Spinal cord (tissue), 10 donors: ENCODE results near the gene PIK3CB. TPM values are rescaled to one million over a fixed set of nuclear protein-coding genes. Genes with fewer than 3 reads are reported as not detected.
"Not testable (repeated sequence)": the region's sequence is repeated elsewhere in the genome, so short reads cannot be mapped to it uniquely, and the experiment has no call there.

ENCODE experiments used
- DNase-seq, 6 donors: peaks; one replicate each; pipeline versions ENCODE4 v3.0.0 to v3.0.0-alpha.2; 2013 to 2015; ENCODE audit warnings: low spot score in 6 of 6, low read depth in 4 of 6
- H3K27ac ChIP-seq: one replicate; pipeline ENCODE4 v1.5.1; 2013; ENCODE audit warnings: low read depth, low read length, control low read depth
- H3K27me3 ChIP-seq: one replicate; pipeline ENCODE4 v1.6.1; 2013; ENCODE audit warnings: low read length; ENCODE audit not compliant: control insufficient read depth, insufficient read depth
- H3K36me3 ChIP-seq: one replicate; pipeline ENCODE4 v1.6.1; 2013; ENCODE audit warnings: low read length; ENCODE audit not compliant: control insufficient read depth, insufficient read depth
- H3K4me1 ChIP-seq: one replicate; pipeline ENCODE4 v1.6.1; 2013; ENCODE audit warnings: low read length; ENCODE audit not compliant: control insufficient read depth, insufficient read depth
- H3K4me3 ChIP-seq: one replicate; pipeline ENCODE4 v1.5.1; 2013; ENCODE audit warnings: low read depth, low read length, control low read depth
- H3K9me3 ChIP-seq: one replicate; pipeline ENCODE4 v1.6.1; 2013; ENCODE audit warnings: low read length; ENCODE audit not compliant: control insufficient read depth, insufficient read depth
- WGBS: methylation state at CpG from one replicate; pipeline ENCODE4 v1.1.5; 2013; ENCODE audit warnings: missing lambda C conversion rate; ENCODE audit not compliant: insufficient coverage; 5-methylcytosine and 5-hydroxymethylcytosine counted together
- polyA plus RNA-seq, 2 donors: library from polyadenylated mRNA; unstranded; fragments of 120-200 nt; gene quantifications; one replicate each; pipeline ENCODE4 v1.2.1, GENCODE V29; 2013; ENCODE audit not compliant: insufficient read length in 2 of 2
- total RNA-seq, 2 donors: library from RNA; depleted of rRNA in 1 of 2; stranded (reverse); fragments of 120-200 nt in 1 of 2; fragments of >200 nt in 1 of 2; gene quantifications; one replicate each; pipeline versions ENCODE4 v1.2.3 to v1.2.4, GENCODE V29; 2013 to 2014
- donor health status: healthy.

The PIK3CB gene
- total and polyA plus RNA-seq, 4 donors = 23.5 to 76.6 (median 47.8) TPM

GRCh38 chr3:138691351-138691750 is 143.4 kb downstream of the PIK3CB start:
- Histone ChIP-seq H3K4me3 (no peak overlapping the region), H3K9me3 (no peaks in the 10 kb centered on the region), H3K4me1 (no peaks in the 10 kb centered on the region), H3K27ac (no peak overlapping the region), H3K36me3 (peaks cover 6% of the 10 kb centered on the region), H3K27me3 (no peaks in the 10 kb centered on the region)
- DNase-seq = no peak
- WGBS = no CpG with 5 or more reads among the region's 1 CpG

- H3K36me3 ChIP-seq = peaks cover 10% of the 10 kb centered on the region
- H3K27ac ChIP-seq = no peak overlapping the region
- no peaks in the 10 kb centered on the region for H3K4me1 ChIP-seq
- no peaks in the 10 kb centered on the region for H3K9me3 ChIP-seq
- no peak for DNase-seq
- no peak overlapping the region for H3K4me3 ChIP-seq
- H3K27me3 ChIP-seq = no peaks in the 10 kb centered on the region
Measured at GRCh38 chr3:138690036-138690435, 144.7 kb downstream of the PIK3CB start.

- no peaks in the 10 kb centered on the region for H3K4me1 ChIP-seq
- H3K27me3 ChIP-seq = no peaks in the 10 kb centered on the region
- no peak overlapping the region for H3K4me3 ChIP-seq
- peaks cover 10% of the 10 kb centered on the region for H3K36me3 ChIP-seq
- DNase-seq = peak in 1 of 6 donors; percentile 15
- no peaks in the 10 kb centered on the region for H3K9me3 ChIP-seq
- no peak overlapping the region for H3K27ac ChIP-seq
- WGBS = 100% methylated on average over 1 of the region's 5 CpGs
Measured at GRCh38 chr3:138688871-138689299, 145.8 kb downstream of the PIK3CB start.

- 100% methylated on average over 1 of the region's 1 CpG for WGBS
- DNase-seq = no peak
- H3K9me3 ChIP-seq = no peaks in the 10 kb centered on the region
- H3K36me3 ChIP-seq = peaks cover 16% of the 10 kb centered on the region
- no peaks in the 10 kb centered on the region for H3K4me1 ChIP-seq
- H3K4me3 ChIP-seq = no peak overlapping the region
- H3K27me3 ChIP-seq = no peaks in the 10 kb centered on the region
- H3K27ac ChIP-seq = no peak overlapping the region
Measured at GRCh38 chr3:138687236-138687635, 147.5 kb downstream of the PIK3CB start.

DNA sequence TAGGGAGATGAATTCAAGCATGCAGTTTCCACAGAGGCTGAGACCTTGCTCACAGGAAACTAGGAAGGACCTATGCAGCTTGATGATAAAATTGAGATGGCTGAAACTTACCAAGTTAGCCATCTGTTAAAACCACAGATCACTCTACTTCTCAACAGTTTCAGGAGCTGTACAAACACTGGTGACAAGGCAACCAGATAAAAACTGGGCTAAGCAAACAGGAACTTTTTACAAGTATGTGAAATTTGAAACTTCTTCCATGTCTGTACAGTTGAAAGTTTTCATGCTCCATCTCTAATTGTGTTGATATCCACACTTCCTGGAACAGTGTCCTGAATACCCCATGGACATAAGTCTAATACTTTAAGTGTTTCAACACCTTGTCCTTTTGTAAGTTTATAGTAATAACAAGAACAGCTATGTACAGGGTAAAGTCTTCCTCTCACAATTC is 147.9 kb downstream of the PIK3CB start:
- no peak overlapping the region for H3K27ac ChIP-seq
- DNase-seq = no peak

DNA sequence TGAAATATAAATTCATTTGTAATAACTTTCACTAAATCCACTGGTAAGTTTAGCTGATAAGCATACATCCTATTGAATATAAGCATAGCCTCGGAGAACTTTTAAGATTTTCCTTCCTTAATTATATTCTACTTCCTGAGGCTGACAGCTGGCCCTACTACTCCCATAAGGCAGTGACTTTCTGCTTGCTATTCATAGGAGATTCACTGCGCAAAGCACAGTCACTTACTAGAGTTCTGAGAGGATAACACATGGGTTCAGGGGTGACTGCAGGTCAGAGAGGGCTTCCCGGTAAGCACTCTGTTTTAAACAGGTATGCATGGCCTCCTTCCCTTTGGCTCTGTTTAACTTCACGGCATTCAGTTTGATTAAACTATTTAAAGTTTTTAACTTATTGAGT is 150.3 kb downstream of the PIK3CB start:
- 100% methylated on average over 1 of the region's 4 CpGs for WGBS
- no peaks in the 10 kb centered on the region for H3K27me3 ChIP-seq
- no peak for DNase-seq
- no peaks in the 10 kb centered on the region for H3K4me1 ChIP-seq
- no peak overlapping the region for H3K4me3 ChIP-seq
- peaks cover 26% of the 10 kb centered on the region for H3K36me3 ChIP-seq
- no peak overlapping the region for H3K27ac ChIP-seq
- H3K9me3 ChIP-seq = no peaks in the 10 kb centered on the region

More for the DNA sequence above, 147.9 kb downstream of the PIK3CB start:
- H3K4me1 ChIP-seq = no peaks in the 10 kb centered on the region
- no peaks in the 10 kb centered on the region for H3K27me3 ChIP-seq
- H3K9me3 ChIP-seq = no peaks in the 10 kb centered on the region
- peaks cover 16% of the 10 kb centered on the region for H3K36me3 ChIP-seq
- H3K4me3 ChIP-seq = no peak overlapping the region

GRCh38 chr3:138682648-138683047 is 152.1 kb downstream of the PIK3CB start:
- Histone ChIP-seq H3K4me3 (no peak overlapping the region), H3K9me3 (no peaks in the 10 kb centered on the region), H3K27me3 (no peaks in the 10 kb centered on the region), H3K4me1 (no peaks in the 10 kb centered on the region), H3K36me3 (peaks cover 23% of the 10 kb centered on the region), H3K27ac (no peak overlapping the region)
- DNase-seq = no peak

GRCh38 chr3:138681463-138682220 is 153.1 kb downstream of the PIK3CB start:
- H3K36me3 ChIP-seq = peaks cover 23% of the 10 kb centered on the region
- DNase-seq = no peak

DNA sequence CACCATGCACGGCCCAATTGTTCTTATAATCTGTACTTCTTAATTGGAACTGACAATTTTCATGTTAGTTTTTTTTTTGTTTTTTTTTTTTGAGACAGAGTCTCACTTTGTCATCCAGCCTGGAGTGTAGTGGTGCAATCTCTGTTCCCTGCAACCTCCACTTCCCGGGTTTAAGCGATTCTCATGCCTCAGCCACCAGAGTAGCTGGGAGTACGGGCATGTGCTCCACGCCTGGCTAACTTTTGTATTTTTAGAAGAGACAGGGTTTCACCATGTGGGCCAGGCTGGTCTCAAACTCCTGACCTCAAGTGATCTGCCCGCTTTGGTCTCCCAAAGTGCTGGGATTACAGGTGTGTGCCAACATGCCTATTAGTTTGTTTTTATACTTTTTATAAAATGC is 153.8 kb downstream of the PIK3CB start:
- DNase-seq, H3K4me3 ChIP-seq, H3K9me3 ChIP-seq, H3K27me3 ChIP-seq, H3K4me1 ChIP-seq, H3K27ac ChIP-seq: not testable (repeated sequence)
- peaks cover 22% of the 10 kb centered on the region for H3K36me3 ChIP-seq
- WGBS = 100% methylated on average over 1 of the region's 6 CpGs

More at GRCh38 chr3:138681463-138682220, 153.1 kb downstream of the PIK3CB start:
- no peaks in the 10 kb centered on the region for H3K27me3 ChIP-seq
- H3K9me3 ChIP-seq = peaks cover 3% of the 10 kb centered on the region
- no peaks in the 10 kb centered on the region for H3K4me1 ChIP-seq
- 73% methylated on average over 3 of the region's 5 CpGs for WGBS
- H3K27ac ChIP-seq = no peak overlapping the region
- H3K4me3 ChIP-seq = no peak overlapping the region

DNA sequence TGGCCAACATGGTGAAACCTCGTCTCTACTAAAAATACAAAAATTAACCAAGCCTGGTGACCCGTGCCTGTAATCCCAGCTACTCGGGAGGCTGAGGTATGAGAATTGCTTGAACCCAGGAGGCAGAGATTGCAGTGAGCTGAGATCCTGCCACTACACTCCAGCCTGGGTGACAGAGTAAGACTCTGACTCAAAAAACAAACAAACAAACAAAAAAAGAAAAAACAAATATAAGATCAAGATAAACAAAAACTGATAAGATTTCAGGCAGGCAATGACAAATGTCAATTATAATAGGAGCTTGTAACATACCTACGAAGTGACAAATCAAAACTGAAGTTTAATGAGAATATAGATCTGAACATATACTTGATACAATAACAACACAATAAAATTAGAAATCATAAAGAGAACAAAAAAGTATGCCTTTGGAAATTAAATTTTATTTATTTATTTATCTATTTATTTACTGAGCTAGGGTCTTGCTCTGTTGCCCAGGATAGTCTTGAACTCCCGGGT is 155.8 kb downstream of the PIK3CB start:
- no peak overlapping the region for H3K27ac ChIP-seq
- DNase-seq = no peak
- peaks cover 22% of the 10 kb centered on the region for H3K36me3 ChIP-seq
- peaks cover 6% of the 10 kb centered on the region for H3K9me3 ChIP-seq
- no peaks in the 10 kb centered on the region for H3K4me1 ChIP-seq
- no CpG with 5 or more reads among the region's 5 CpGs for WGBS
- no peak overlapping the region for H3K4me3 ChIP-seq
- no peaks in the 10 kb centered on the region for H3K27me3 ChIP-seq
